Fibroblast of lung (primary cell): ENCODE measurements around the gene LRFN2. TPM values are rescaled to one million over a fixed set of nuclear protein-coding genes. Genes with fewer than 3 reads are reported as not detected.

ENCODE experiments used
- DNase-seq, 2 donors: peaks; one replicate each; pipeline versions ENCODE4 v3.0.0 to v3.0.0-alpha.2; 2010; ENCODE audit warnings: low read depth in 2 of 2
- H2AFZ ChIP-seq: 2 replicates; pipeline ENCODE4 v1.5.1; 2012; ENCODE audit warnings: low read length, control low read depth, inconsistent platforms
- H3K27ac ChIP-seq: 2 replicates; pipeline ENCODE4 v1.5.1; 2011; ENCODE audit warnings: low read length, control low read depth; ENCODE audit not compliant: insufficient read depth
- H3K27me3 ChIP-seq: 2 replicates; pipeline ENCODE4 v1.5.1; 2011; ENCODE audit warnings: mild to moderate bottlenecking, low read length; ENCODE audit not compliant: control insufficient read depth, insufficient read depth
- H3K36me3 ChIP-seq: 2 replicates; pipeline ENCODE4 v1.5.1; 2011; ENCODE audit warnings: low read length; ENCODE audit not compliant: control insufficient read depth, insufficient read depth
- H3K4me1 ChIP-seq: 2 replicates; pipeline ENCODE4 v1.5.1; 2011; ENCODE audit warnings: low read length; ENCODE audit not compliant: control insufficient read depth, insufficient read depth; ENCODE audit errors: extremely low read depth
- H3K4me2 ChIP-seq: 2 replicates; pipeline ENCODE4 v1.5.1; 2011; ENCODE audit warnings: low read length, control low read depth; ENCODE audit not compliant: insufficient read depth; ENCODE audit errors: extremely low read depth
- H3K4me3 ChIP-seq, 4 experiments: fragments of 200-600 bp in 1 of 4; sonication (generic) in 1 of 4; replicated peaks in 1 of 4; 2 replicates each; pipeline ENCODE4 v1.5.1; 2011 to 2016; ENCODE audit warnings: low read length in 4 of 4, low read depth in 3 of 4, mild to moderate bottlenecking in 3 of 4, control low read depth in 2 of 4, inconsistent platforms in 1 of 4, mixed read lengths in 1 of 4; ENCODE audit not compliant: insufficient read depth in 1 of 4; ENCODE audit errors: control extremely low read depth in 1 of 4
- H3K79me2 ChIP-seq: 2 replicates; pipeline ENCODE4 v1.5.1; 2012; ENCODE audit warnings: mild to moderate bottlenecking, low read length, inconsistent platforms; ENCODE audit not compliant: control insufficient read depth, insufficient read depth
- H3K9ac ChIP-seq: 2 replicates; pipeline ENCODE4 v1.5.1; 2011; ENCODE audit warnings: mild to moderate bottlenecking, low read length, control low read depth; ENCODE audit not compliant: insufficient read depth
- H3K9me3 ChIP-seq: 2 replicates; pipeline ENCODE4 v1.5.1; 2012; ENCODE audit warnings: low read depth, low read length; ENCODE audit not compliant: control insufficient read depth, insufficient read depth
- H4K20me1 ChIP-seq: 2 replicates; pipeline ENCODE4 v1.5.1; 2011; ENCODE audit warnings: low read length; ENCODE audit not compliant: control insufficient read depth, insufficient read depth; ENCODE audit errors: extremely low read depth
- CTCF ChIP-seq, 2 donors: IDR thresholded peaks in 1 of 2; conservative IDR thresholded peaks in 1 of 2; 1 replicate in 1 of 2; 2 replicates in 1 of 2; pipeline ENCODE4 v1.5.1; 2011 to 2012; ENCODE audit warnings: low read length in 2 of 2, control low read depth in 1 of 2, inconsistent platforms in 1 of 2, low read depth in 1 of 2, mild to moderate bottlenecking in 1 of 2
- EZH2 ChIP-seq: IDR thresholded peaks from 2 replicates; pipeline ENCODE4 v1.5.1; 2012; ENCODE audit warnings: low read length, control low read depth, mild to moderate bottlenecking; ENCODE audit errors: missing control alignments
- polyA plus RNA-seq, 2 donors: library from polyadenylated mRNA; depleted of rRNA in 1 of 2; stranded (reverse) in 1 of 2; unstranded in 1 of 2; fragments of >200 nt; gene quantifications; 2 replicates each; pipeline ENCODE4 v1.2.1, GENCODE V29; 2011 to 2012; ENCODE audit warnings: missing spikeins in 1 of 2
- total RNA-seq: library from RNA; depleted of rRNA; stranded (reverse); fragments of >200 nt; gene quantifications from 2 replicates; pipeline ENCODE4 v1.2.1, GENCODE V29; 2014

The LRFN2 gene
- total and polyA plus RNA-seq, 2 donors (not counting 1 experiment from before 2014, with no cell fraction given): not detected

- Histone ChIP-seq H3K4me1 (no peaks in the 10 kb centered on the region), H3K9ac (no peak overlapping the region), H3K79me2 (no peaks in the 10 kb centered on the region), H3K27ac (no peak overlapping the region), H3K4me2 (no peak overlapping the region), H3K4me3 (no peak overlapping the region), H3K36me3 (no peaks in the 10 kb centered on the region), H4K20me1 (no peaks in the 10 kb centered on the region), H3K27me3 (no peaks in the 10 kb centered on the region), H3K9me3 (no peaks in the 10 kb centered on the region), H2AFZ (no peak overlapping the region)
- no peak for DNase-seq
- no peak for TF ChIP-seq CTCF (conservative IDR thresholded peaks at IDR 0.05 in 1 of 2, IDR thresholded peaks at IDR 0.05 in 1 of 2; ENCODE audit: low read depth in 1 of 2, low read length in 2 of 2)
- TF ChIP-seq EZH2: no peak
These were observed 24.7 kb upstream of the LRFN2 start for GRCh38 chr6:40611912-40612311.

DNA sequence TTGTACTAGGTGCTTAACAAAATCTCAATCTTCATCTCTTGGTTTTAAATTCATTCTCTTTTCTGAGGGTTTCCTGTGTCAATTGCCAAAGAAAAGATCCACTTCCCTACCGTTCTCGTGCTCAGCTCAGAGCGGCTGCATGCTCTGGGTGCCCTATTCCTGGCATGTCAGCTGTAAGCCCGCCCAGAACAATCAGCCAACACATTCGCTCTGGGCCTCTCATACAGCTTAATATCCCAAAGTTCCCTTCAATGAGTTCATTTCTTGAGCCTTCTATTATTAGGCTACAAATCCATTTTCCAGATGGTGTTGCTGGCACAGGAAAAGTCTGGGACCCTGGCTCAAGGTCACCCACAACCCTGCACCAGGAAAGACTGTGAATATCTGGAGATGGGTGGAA is 24.3 kb upstream of the LRFN2 start:
- Histone ChIP-seq H3K9ac (no peak overlapping the region), H3K4me3 (no peak overlapping the region), H3K9me3 (no peaks in the 10 kb centered on the region), H3K36me3 (no peaks in the 10 kb centered on the region), H2AFZ (no peak overlapping the region), H3K27me3 (no peaks in the 10 kb centered on the region), H3K4me2 (no peak overlapping the region), H4K20me1 (no peaks in the 10 kb centered on the region), H3K4me1 (no peaks in the 10 kb centered on the region), H3K79me2 (no peaks in the 10 kb centered on the region), H3K27ac (no peak overlapping the region)
- no peak for DNase-seq
- TF ChIP-seq CTCF (conservative IDR thresholded peaks at IDR 0.05 in 1 of 2, IDR thresholded peaks at IDR 0.05 in 1 of 2; ENCODE audit: low read depth in 1 of 2, low read length in 2 of 2) (no peak), EZH2 (no peak)

- Histone ChIP-seq H3K79me2 (no peaks in the 10 kb centered on the region), H3K9ac (no peak overlapping the region), H2AFZ (no peak overlapping the region), H3K4me3 (no peak overlapping the region), H4K20me1 (no peaks in the 10 kb centered on the region), H3K4me2 (no peak overlapping the region), H3K36me3 (no peaks in the 10 kb centered on the region), H3K9me3 (no peaks in the 10 kb centered on the region), H3K27me3 (no peaks in the 10 kb centered on the region), H3K4me1 (no peaks in the 10 kb centered on the region), H3K27ac (no peak overlapping the region)
- DNase-seq: no peak
- TF ChIP-seq CTCF (conservative IDR thresholded peaks at IDR 0.05 in 1 of 2, IDR thresholded peaks at IDR 0.05 in 1 of 2; ENCODE audit: low read depth in 1 of 2, low read length in 2 of 2) (no peak), EZH2 (no peak)
These were observed 23.1 kb upstream of the LRFN2 start for GRCh38 chr6:40610229-40610628.
